HepG2 (cell line): ENCODE results near the gene HOXC9. TPM values are rescaled to one million over a fixed set of nuclear protein-coding genes. Genes with fewer than 3 reads are reported as not detected.

Source experiments
- EED ChIP-seq: sonication (generic); formaldehyde crosslinking; IDR thresholded peaks from 2 replicates; pipeline ENCODE4 v1.5.0; 2020; ENCODE audit warnings: mild to moderate bottlenecking, missing genetic modification reagents
- ELF3 ChIP-seq: IDR thresholded peaks from 2 replicates; pipeline ENCODE4 v1.6.1; 2016; ENCODE audit warnings: missing genetic modification reagents, missing compliant biosample characterization
- HNF4A ChIP-seq: sonication (generic); formaldehyde crosslinking; IDR thresholded peaks from 2 replicates; pipeline ENCODE4 v1.4.0; 2020; ENCODE audit warnings: missing genetic modification reagents
- HNRNPLL ChIP-seq: fragments of 200-400 bp; formaldehyde crosslinking; IDR thresholded peaks from 2 replicates; pipeline ENCODE4 v1.6.1; 2017; ENCODE audit warnings: mild to moderate bottlenecking, low read depth, low read length; ENCODE audit not compliant: poor library complexity, severe bottlenecking
- HOXA9 ChIP-seq: sonication (generic); formaldehyde crosslinking; IDR thresholded peaks from 2 replicates; pipeline ENCODE4 v1.8.1; 2022; ENCODE audit warnings: missing genetic modification reagents, mild to moderate bottlenecking, moderate library complexity, borderline replicate concordance
- KDM4B ChIP-seq: sonication (generic); formaldehyde crosslinking; IDR thresholded peaks from 2 replicates; pipeline ENCODE4 v1.4.0; 2020; ENCODE audit warnings: missing genetic modification reagents
- MEIS1 ChIP-seq: sonication (generic); formaldehyde crosslinking; IDR thresholded peaks from 2 replicates; pipeline ENCODE4 v1.9.0; 2021; ENCODE audit warnings: mild to moderate bottlenecking, missing genetic modification reagents, moderate library complexity, borderline replicate concordance
- MTA1 ChIP-seq: sonication (generic); formaldehyde crosslinking; IDR thresholded peaks from 2 replicates; pipeline ENCODE4 v1.4.0; 2020; ENCODE audit warnings: missing genetic modification reagents, mild to moderate bottlenecking, borderline replicate concordance
- NRL ChIP-seq: sonication (generic); formaldehyde crosslinking; IDR thresholded peaks from 2 replicates; pipeline ENCODE4 v1.5.0; 2020; ENCODE audit warnings: missing genetic modification reagents, mild to moderate bottlenecking, moderate library complexity, borderline replicate concordance
- TBX2 ChIP-seq: sonication (generic); formaldehyde crosslinking; IDR thresholded peaks from 2 replicates; pipeline ENCODE4 v1.5.0; 2020; ENCODE audit warnings: missing genetic modification reagents, mild to moderate bottlenecking, borderline replicate concordance
- YY1 ChIP-seq: IDR thresholded peaks from 2 replicates; pipeline ENCODE4 v1.6.1; 2011; ENCODE audit warnings: low read length, low read depth, moderate library complexity, mild to moderate bottlenecking; ENCODE audit not compliant: insufficient read depth, insufficient replicate concordance
- ZFP36 ChIP-seq: fragments of 150-350 bp; IDR thresholded peaks from 2 replicates; pipeline ENCODE4 v1.6.1; 2018; ENCODE audit warnings: borderline replicate concordance, low read length, low read depth; ENCODE audit not compliant: partially characterized antibody
- ZFX ChIP-seq: sonication (generic); formaldehyde crosslinking; IDR thresholded peaks from 2 replicates; pipeline ENCODE4 v1.4.0; 2020; ENCODE audit warnings: mild to moderate bottlenecking, low read depth, missing genetic modification reagents, moderate library complexity
- ZNF143 ChIP-seq: sonication (generic); formaldehyde crosslinking; IDR thresholded peaks from 2 replicates; pipeline ENCODE4 v1.4.0; 2020; ENCODE audit warnings: missing genetic modification reagents
- ZNF224 ChIP-seq: sonication (generic); formaldehyde crosslinking; IDR thresholded peaks from 2 replicates; pipeline ENCODE4 v1.5.0; 2020; ENCODE audit warnings: mild to moderate bottlenecking, missing genetic modification reagents
- ZNF776 ChIP-seq: sonication (generic); formaldehyde crosslinking; IDR thresholded peaks from 2 replicates; pipeline ENCODE4 v1.4.0; 2020; ENCODE audit warnings: mild to moderate bottlenecking, missing genetic modification reagents
- ZSCAN20 ChIP-seq: sonication (generic); formaldehyde crosslinking; IDR thresholded peaks from 2 replicates; pipeline ENCODE4 v1.4.0; 2020; ENCODE audit warnings: missing genetic modification reagents, mild to moderate bottlenecking, borderline replicate concordance
- polyA plus RNA-seq, 8 experiments: library from polyadenylated mRNA; depleted of rRNA in 3 of 8; stranded (reverse) in 7 of 8; unstranded in 1 of 8; fragments of >200 nt; fragmentation: Illumina TruSeq in 4 of 8; extraction: Trizol in 4 of 8; gene quantifications; 2 replicates each; pipeline versions ENCODE4 v1.2.1 to v1.2.3, GENCODE V29; 2011 to 2016; ENCODE audit warnings: low read depth in 4 of 8, missing spikeins in 1 of 8, mixed read lengths in 1 of 8; ENCODE audit not compliant: insufficient read depth in 1 of 8
- total RNA-seq, 5 experiments: library from RNA; depleted of rRNA; stranded (reverse); fragments of >200 nt; fragmentation: Illumina TruSeq; extraction: Trizol; gene quantifications; 2 replicates each; pipeline ENCODE4 v1.2.3, GENCODE V29; 2016; ENCODE audit warnings: low read depth in 1 of 5
- TF ChIP-seq, protein P1 (sequence below): sonication (generic); formaldehyde crosslinking; IDR thresholded peaks from 2 replicates; pipeline ENCODE4 v1.8.1; 2023; ENCODE audit warnings: missing genetic modification reagents, mild to moderate bottlenecking, borderline replicate concordance
- TF ChIP-seq, protein P2 (sequence below): sonication (generic); formaldehyde crosslinking; IDR thresholded peaks from 2 replicates; pipeline ENCODE4 v1.4.0; 2020; ENCODE audit warnings: low read depth, mild to moderate bottlenecking, missing genetic modification reagents
- TF ChIP-seq, protein P3 (sequence below): sonication (generic); formaldehyde crosslinking; IDR thresholded peaks from 2 replicates; pipeline ENCODE4 v1.4.0; 2020; ENCODE audit warnings: missing genetic modification reagents, borderline replicate concordance
- TF ChIP-seq, protein P4 (sequence below): IDR thresholded peaks from 2 replicates; pipeline ENCODE4 v1.6.1; 2012; ENCODE audit warnings: inconsistent platforms

HOXC9 gene
- total and polyA plus RNA-seq, 2 of the 13 experiments (the other 11 are each of a cell fraction or from before 2014, with no cell fraction given), result 0.11 to 1.1 TPM

DNA sequence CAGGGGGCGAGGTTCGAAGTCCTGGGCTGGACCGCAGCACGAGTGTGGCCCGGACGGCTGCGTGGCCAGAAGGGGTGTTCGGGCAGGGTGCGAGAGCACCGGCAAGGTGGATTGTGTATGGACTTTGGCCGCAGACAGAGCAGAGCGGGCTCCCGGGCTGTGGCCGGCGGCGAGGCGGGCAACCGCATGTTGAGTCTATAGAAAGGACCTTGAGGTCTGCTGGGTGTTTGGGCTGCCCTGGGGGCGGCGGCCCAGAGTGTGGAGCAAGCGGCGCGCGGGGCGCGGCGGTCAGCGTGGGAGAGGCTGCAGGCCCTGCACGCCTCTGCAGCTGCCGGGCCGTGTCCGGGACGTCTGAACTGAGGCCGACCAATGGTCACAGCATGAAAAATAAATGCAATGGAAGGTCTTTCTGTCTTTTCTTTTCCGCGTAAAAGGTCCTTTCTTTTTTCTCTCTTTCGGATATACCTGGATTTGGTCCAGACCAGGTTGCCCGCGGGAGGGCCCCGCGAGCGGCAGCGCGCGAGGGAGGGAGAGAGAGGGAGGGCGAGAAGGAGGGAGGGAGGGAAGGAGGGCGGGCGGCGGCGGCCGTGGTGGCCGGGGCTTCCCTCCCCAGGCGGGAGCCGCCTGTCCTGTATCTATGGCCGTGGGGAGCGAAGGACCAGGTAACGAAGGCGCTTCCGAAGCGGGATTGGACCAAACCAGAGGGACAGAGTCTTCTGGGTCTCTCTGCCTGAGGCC, 5.5 kb upstream of the HOXC9 start (continued):
- TF ChIP-seq MTA1 (peak; percentile 54; the same call in 1 of the 2 replicates), HNF4A (CRISPR knock-in tag) (peak; percentile 91), KDM4B (no peak), HNRNPLL (peak; percentile 44), ZFX (CRISPR knock-in tag) (peak; percentile 61), EED (CRISPR knock-in tag) (peak; percentile 60; the same call in 1 of the 2 replicates), NRL (peak; percentile 54; the same call in 1 of the 2 replicates), ZNF776 (CRISPR knock-in tag) (peak; percentile 74; the same call in 1 of the 2 replicates), MEIS1 (peak; percentile 31; the same call in 1 of the 2 replicates), ZFP36 (no peak), ZNF143 (CRISPR knock-in tag) (0 out of 2 replicates have a peak, but pooled peaks have one; percentile 19), TBX2 (CRISPR knock-in tag) (peak; percentile 66; the same call in 1 of the 2 replicates), ZNF224 (CRISPR knock-in tag) (0 out of 2 replicates have a peak, but pooled peaks have one; percentile 45), HOXA9 (CRISPR knock-in tag) (no peak), YY1 (peak; percentile 17), ELF3 (0 out of 2 replicates have a peak, but pooled peaks have one; percentile 13), ZSCAN20 (CRISPR knock-in tag) (0 out of 2 replicates have a peak, but pooled peaks have one; percentile 59)
- TF ChIP-seq, protein P1, sequence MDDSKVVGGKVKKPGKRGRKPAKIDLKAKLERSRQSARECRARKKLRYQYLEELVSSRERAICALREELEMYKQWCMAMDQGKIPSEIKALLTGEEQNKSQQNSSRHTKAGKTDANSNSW, result no peak
- TF ChIP-seq, protein P2, sequence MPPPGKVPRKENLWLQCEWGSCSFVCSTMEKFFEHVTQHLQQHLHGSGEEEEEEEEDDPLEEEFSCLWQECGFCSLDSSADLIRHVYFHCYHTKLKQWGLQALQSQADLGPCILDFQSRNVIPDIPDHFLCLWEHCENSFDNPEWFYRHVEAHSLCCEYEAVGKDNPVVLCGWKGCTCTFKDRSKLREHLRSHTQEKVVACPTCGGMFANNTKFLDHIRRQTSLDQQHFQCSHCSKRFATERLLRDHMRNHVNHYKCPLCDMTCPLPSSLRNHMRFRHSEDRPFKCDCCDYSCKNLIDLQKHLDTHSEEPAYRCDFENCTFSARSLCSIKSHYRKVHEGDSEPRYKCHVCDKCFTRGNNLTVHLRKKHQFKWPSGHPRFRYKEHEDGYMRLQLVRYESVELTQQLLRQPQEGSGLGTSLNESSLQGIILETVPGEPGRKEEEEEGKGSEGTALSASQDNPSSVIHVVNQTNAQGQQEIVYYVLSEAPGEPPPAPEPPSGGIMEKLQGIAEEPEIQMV (CRISPR knock-in tag), result 0 out of 2 replicates have a peak, but pooled peaks have one; percentile 25
- TF ChIP-seq, protein P3, sequence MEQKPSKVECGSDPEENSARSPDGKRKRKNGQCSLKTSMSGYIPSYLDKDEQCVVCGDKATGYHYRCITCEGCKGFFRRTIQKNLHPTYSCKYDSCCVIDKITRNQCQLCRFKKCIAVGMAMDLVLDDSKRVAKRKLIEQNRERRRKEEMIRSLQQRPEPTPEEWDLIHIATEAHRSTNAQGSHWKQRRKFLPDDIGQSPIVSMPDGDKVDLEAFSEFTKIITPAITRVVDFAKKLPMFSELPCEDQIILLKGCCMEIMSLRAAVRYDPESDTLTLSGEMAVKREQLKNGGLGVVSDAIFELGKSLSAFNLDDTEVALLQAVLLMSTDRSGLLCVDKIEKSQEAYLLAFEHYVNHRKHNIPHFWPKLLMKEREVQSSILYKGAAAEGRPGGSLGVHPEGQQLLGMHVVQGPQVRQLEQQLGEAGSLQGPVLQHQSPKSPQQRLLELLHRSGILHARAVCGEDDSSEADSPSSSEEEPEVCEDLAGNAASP (CRISPR knock-in tag), result 0 out of 2 replicates have a peak, but pooled peaks have one; percentile 34
- TF ChIP-seq, protein P4, sequence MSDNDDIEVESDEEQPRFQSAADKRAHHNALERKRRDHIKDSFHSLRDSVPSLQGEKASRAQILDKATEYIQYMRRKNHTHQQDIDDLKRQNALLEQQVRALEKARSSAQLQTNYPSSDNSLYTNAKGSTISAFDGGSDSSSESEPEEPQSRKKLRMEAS, result peak; percentile 87
